Measurements from ENCODE around the gene KCNMA1.

KCNMA1 gene

DNA sequence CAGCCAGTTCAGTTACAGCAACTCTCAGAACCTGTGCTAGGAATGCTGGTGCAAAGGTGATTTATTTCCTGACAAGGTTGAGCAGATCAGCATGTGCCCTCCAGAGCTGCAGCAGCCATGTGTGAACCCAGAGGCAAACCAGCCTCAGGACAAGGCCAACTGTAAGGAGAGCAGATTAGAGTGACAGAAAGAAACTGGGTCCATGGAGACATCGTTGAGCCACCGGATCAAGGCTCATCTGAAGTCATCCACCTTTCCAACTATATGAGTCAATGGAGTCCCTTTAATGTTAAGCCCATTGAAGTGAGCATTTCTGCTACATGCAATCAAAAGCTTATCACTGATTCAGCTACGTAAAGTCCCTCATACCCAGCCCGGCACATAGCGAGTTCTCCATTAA is 26.4 kb downstream of the KCNMA1 start:
- Mint-ChIP-seq H3K4me1 (ENCODE audit: low read depth) (no peaks in the 10 kb centered on the region), H3K27ac (no peak overlapping the region), H3K4me3 (no peak overlapping the region), H3K36me3 (ENCODE audit: low read depth) (no peaks in the 10 kb centered on the region), H3K27me3 (peaks cover 3% of the 10 kb centered on the region), H3K9me3 (no peaks in the 10 kb centered on the region)

DNA sequence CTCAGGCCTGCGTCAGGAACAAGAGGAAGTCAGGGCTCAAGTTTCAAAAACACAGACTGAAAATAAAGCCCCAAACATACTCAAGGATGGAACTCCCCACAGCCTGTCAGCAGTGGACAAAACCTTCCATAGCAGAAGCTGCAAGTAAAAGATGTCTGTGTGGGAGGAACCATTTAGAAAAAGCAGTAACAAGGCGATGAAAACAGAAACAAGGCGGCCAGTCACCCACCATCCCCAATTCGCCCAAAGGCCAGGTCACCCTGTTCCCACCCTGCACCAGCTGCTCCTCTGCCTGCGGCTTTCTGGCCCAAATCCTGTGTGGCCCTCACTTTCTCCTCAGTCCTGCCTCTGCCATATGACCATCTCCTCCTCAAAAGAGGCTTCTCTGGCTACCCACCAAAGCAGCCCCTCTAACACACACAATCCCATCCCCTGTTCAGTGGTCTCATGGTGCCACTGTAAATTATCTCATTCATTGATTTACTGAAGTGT is 27.8 kb downstream of the KCNMA1 start:
- H3K27me3 Mint-ChIP-seq: no peaks in the 10 kb centered on the region
- no peak overlapping the region for H3K27ac Mint-ChIP-seq
- H3K4me3 Mint-ChIP-seq: no peak overlapping the region
- no peaks in the 10 kb centered on the region for H3K36me3 Mint-ChIP-seq (ENCODE audit: low read depth)
- H3K9me3 Mint-ChIP-seq: no peaks in the 10 kb centered on the region
- no peaks in the 10 kb centered on the region for H3K4me1 Mint-ChIP-seq (ENCODE audit: low read depth)

DNA sequence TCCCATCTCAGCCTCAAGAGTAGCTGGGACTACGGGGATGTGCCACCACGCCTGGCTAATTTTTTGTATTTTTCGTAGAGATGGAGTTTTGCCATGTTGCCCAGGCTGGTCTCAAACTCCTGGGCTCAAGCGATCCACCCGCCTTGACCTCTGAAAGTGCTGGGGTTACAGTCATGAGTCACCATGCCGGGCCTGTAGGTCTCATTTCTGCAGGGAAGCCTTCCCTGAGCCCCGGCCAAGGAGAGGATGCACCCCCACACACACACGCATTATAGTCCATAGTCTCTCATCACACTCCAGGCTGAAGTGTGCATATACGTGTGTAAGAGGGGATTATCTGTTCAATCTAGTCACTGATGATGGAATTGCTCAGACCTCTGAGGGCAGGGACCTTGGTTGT is 29.3 kb downstream of the KCNMA1 start:
- no peaks in the 10 kb centered on the region for H3K27me3 Mint-ChIP-seq
- no peak overlapping the region for H3K27ac Mint-ChIP-seq
- H3K4me1 Mint-ChIP-seq (ENCODE audit: low read depth): peaks cover 7% of the 10 kb centered on the region
- no peak overlapping the region for H3K4me3 Mint-ChIP-seq
- no peaks in the 10 kb centered on the region for H3K9me3 Mint-ChIP-seq
- H3K36me3 Mint-ChIP-seq (ENCODE audit: low read depth): no peaks in the 10 kb centered on the region

DNA sequence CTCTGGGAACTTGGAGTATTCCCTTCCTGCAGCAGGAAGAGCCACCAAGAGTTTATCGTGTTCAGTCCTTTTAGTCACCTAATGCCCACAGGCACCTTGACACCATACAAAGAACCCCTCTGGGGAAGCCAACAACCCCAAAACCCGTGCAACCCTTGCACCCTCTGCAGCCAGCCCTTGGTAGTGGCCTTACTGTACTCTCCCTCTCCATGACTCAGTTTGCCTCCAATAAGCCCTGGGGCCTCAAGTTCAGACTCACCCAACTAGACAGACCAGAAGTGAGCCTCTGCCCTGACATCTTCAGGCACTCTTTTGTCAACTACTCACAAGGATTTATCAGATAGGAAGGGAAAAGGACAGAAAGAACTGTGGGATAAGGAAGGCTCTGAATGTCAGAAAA is 30.9 kb downstream of the KCNMA1 start:
- H3K27me3 Mint-ChIP-seq: no peaks in the 10 kb centered on the region
- no peaks in the 10 kb centered on the region for H3K36me3 Mint-ChIP-seq (ENCODE audit: low read depth)
- H3K27ac Mint-ChIP-seq: no peak overlapping the region
- H3K9me3 Mint-ChIP-seq: no peaks in the 10 kb centered on the region
- H3K4me1 Mint-ChIP-seq (ENCODE audit: low read depth): peaks cover 14% of the 10 kb centered on the region
- no peak overlapping the region for H3K4me3 Mint-ChIP-seq

DNA sequence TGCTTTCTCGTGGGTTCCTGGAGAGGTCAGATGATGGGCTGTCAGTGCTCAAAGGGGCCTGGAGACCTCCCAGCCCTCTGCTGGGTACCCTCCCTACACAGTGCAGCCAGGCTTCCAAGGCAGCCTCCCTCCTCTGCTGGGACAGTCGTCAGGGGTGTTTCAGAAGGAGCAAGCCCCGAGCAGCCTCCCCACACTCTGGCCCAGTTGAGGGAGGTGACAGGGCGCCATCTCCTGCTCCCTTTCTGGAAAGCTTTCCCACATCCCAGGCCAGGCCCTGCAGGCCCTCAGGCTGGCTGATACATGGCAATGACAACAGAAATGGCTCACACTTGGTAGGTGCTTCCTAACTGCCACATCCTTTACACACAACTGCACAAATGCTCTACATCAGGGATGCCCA is 32.1 kb downstream of the KCNMA1 start:
- Mint-ChIP-seq H3K4me1 (ENCODE audit: low read depth) (peaks cover 14% of the 10 kb centered on the region), H3K27me3 (no peaks in the 10 kb centered on the region), H3K9me3 (no peaks in the 10 kb centered on the region), H3K4me3 (no peak overlapping the region), H3K36me3 (ENCODE audit: low read depth) (no peaks in the 10 kb centered on the region), H3K27ac (no peak overlapping the region)

DNA sequence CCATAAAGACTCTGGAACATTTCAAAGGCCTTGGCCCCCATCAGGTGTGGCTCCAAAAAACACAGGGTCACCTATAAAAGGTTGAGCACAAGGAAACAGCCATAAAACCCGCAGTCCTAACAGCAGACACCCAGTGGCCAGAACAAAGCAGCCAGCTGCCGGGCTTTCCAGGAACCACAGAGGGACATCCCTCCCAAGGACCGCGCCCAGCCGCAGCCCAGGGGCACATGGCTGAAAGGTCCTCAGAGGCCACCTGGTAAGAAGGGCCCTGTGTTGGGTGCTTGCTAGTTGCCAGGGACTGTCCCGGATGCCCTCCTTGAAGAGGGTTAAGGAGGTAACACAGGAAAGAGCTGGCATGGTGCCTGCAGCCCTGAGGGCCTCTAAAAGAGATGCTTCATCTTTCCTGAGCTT is 32.7 kb downstream of the KCNMA1 start:
- H3K9me3 Mint-ChIP-seq: no peaks in the 10 kb centered on the region
- peaks cover 14% of the 10 kb centered on the region for H3K4me1 Mint-ChIP-seq (ENCODE audit: low read depth)
- no peaks in the 10 kb centered on the region for H3K36me3 Mint-ChIP-seq (ENCODE audit: low read depth)
- no peaks in the 10 kb centered on the region for H3K27me3 Mint-ChIP-seq
- H3K27ac Mint-ChIP-seq: no peak overlapping the region
- H3K4me3 Mint-ChIP-seq: no peak overlapping the region

DNA sequence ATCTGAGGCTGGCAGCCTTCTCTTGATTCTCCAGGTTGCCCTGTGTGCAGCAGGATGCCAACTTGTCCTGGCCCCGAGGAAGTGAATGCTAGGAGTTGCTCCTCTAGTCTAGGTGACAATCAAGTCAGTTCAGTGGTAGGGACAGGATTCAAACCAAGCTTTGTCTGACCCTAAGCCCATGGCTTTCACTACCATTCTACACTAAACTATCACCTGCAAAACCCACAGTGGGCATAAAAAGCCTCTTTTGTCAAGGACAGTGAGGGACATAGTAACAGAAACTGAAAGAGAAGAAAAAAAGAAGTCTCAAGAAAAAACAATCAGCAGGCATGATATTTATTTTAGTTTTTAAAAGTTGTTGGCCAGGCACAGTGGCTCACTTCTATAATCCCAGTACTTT is 33.5 kb downstream of the KCNMA1 start:
- peaks cover 14% of the 10 kb centered on the region for H3K4me1 Mint-ChIP-seq (ENCODE audit: low read depth)
- no peak overlapping the region for H3K27ac Mint-ChIP-seq
- H3K27me3 Mint-ChIP-seq: no peaks in the 10 kb centered on the region
- H3K36me3 Mint-ChIP-seq (ENCODE audit: low read depth): no peaks in the 10 kb centered on the region
- H3K9me3 Mint-ChIP-seq: no peaks in the 10 kb centered on the region
- H3K4me3 Mint-ChIP-seq: no peak overlapping the region

DNA sequence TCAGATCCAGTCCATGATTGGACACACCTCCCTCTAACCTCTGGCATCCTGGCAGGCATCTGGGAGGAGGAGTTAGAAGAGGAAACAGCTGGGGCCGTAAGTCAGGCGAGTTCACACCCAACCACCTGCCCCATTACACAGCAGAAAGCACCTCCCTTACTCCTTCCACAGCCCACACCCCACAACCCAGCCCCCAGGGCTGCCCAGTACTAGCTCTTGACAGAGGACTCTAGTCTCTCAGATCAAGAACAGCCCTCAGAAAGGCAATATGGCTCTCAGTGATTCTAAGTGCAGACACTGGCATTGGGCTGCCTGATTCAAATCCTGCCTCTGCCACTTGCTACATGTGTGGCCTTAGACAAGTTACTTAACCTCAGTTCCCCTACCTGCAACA is 34.1 kb downstream of the KCNMA1 start:
- no peaks in the 10 kb centered on the region for H3K36me3 Mint-ChIP-seq (ENCODE audit: low read depth)
- no peaks in the 10 kb centered on the region for H3K27me3 Mint-ChIP-seq
- H3K27ac Mint-ChIP-seq: no peak overlapping the region
- H3K4me1 Mint-ChIP-seq (ENCODE audit: low read depth): peaks cover 14% of the 10 kb centered on the region
- no peak overlapping the region for H3K4me3 Mint-ChIP-seq
- no peaks in the 10 kb centered on the region for H3K9me3 Mint-ChIP-seq

DNA sequence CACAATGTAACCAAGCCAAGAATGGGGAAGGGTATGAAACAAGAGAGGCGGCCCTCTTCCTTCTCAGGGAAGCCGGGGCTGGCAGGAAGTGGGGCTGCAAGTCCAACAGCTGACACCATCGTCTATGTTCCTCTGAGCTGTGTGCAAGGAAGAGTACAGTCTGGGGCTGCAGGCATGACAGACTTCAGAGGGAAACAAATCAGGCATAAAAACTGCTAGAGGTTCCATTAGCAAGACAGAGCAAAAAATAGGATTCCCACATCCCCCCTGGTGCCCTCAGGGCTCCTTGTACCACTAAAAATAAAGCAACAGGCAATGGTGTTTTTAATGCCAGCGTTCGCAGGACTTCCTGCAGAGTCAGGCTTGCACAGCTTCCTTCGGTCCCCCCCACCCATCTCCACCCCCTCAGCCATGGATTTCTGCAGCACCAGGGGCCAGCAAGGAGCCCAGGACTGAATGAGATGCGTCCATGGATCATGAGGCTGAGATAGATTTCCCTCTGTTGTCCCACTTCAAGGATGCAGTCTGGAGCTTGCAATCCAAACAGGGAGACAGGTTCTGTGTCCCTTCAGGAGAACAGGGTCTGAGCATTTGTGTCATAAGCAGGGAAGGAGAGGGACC is 34.6 kb downstream of the KCNMA1 start:
- Mint-ChIP-seq H3K27ac (no peak overlapping the region), H3K4me3 (no peak overlapping the region), H3K9me3 (no peaks in the 10 kb centered on the region), H3K36me3 (ENCODE audit: low read depth) (no peaks in the 10 kb centered on the region), H3K27me3 (no peaks in the 10 kb centered on the region), H3K4me1 (ENCODE audit: low read depth) (peaks cover 14% of the 10 kb centered on the region)

DNA sequence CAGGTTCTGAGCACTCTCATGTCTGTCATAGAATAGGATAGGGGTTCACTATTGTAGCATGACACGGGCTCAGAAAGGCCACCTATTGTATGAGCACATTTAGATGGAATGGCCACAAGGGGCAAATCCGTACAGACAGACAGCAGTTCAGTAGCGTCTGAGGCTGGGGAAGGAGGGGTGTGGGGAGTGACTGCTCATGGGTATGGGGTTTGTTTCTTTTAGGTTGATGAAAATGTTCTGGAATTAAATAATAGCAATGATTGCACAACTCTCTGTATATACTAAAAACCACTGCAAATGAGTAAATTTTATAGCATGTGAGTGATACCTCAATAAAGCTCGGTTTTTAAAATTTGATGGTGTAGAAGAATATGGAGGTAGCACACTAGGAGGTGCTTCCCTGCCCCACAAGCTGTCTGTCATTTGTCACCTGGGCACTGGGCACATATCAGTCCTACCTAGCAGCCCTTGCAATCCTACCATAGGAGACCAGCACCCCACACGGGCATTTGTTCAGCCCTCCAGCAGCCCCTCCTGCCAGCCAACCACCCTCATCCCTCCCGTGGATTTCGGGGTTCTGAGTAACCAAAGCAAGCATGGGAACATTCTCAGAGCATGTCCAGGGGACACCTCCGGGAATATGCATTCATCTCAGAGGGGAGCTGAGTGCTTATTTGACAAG is 35.2 kb downstream of the KCNMA1 start:
- H3K4me3 Mint-ChIP-seq: no peak overlapping the region
- H3K9me3 Mint-ChIP-seq: no peaks in the 10 kb centered on the region
- no peaks in the 10 kb centered on the region for H3K27me3 Mint-ChIP-seq

DNA sequence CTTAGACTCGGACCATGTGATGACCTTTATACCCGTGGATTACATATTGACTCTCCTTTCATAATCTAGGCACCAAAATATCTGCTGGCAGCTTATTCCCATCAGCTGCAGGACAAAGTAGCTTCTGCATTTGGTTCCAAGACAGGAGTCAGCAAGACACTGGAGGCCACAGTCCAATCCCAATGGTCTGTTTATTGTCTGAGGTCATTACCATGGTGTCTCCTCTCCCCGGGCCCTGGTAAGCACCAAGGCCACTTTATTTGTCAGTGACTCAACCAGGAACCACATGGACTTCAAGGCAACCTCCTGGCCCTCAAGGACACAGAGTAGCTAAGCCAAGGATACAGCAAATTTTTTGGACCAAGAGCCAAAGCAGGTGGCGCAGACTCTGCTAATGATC is 36.1 kb downstream of the KCNMA1 start:
- H3K27me3 Mint-ChIP-seq: no peaks in the 10 kb centered on the region
- H3K27ac Mint-ChIP-seq: no peak overlapping the region
- H3K9me3 Mint-ChIP-seq: no peaks in the 10 kb centered on the region
- H3K4me3 Mint-ChIP-seq: no peak overlapping the region
- no peaks in the 10 kb centered on the region for H3K36me3 Mint-ChIP-seq (ENCODE audit: low read depth)
- H3K4me1 Mint-ChIP-seq (ENCODE audit: low read depth): peaks cover 14% of the 10 kb centered on the region

More for the DNA sequence above, 35.2 kb downstream of the KCNMA1 start:
- H3K36me3 Mint-ChIP-seq (ENCODE audit: low read depth): no peaks in the 10 kb centered on the region
- H3K4me1 Mint-ChIP-seq (ENCODE audit: low read depth): peaks cover 14% of the 10 kb centered on the region
- H3K27ac Mint-ChIP-seq: no peak overlapping the region

DNA sequence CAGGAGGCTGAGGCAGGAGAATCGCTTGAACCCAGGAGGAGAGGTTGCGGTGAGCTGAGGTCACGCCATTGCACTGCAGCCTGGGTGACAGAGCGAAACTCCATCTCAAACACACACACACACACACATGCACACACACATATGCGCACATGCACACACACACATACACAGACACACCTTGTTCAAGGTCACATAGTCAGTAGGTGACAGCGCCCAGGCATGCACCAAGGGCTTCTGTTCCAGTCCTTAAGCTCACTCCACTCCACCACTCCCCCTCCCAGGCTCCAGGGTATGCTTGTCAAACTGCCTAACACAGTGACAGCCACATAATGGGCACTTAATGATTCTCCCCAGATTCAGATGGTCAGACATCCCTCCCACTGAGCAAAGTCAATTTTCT is 37.0 kb downstream of the KCNMA1 start:
- Mint-ChIP-seq H3K36me3 (ENCODE audit: low read depth) (no peaks in the 10 kb centered on the region), H3K27me3 (no peaks in the 10 kb centered on the region), H3K27ac (no peak overlapping the region), H3K4me3 (no peak overlapping the region), H3K4me1 (ENCODE audit: low read depth) (peaks cover 14% of the 10 kb centered on the region), H3K9me3 (no peaks in the 10 kb centered on the region)

DNA sequence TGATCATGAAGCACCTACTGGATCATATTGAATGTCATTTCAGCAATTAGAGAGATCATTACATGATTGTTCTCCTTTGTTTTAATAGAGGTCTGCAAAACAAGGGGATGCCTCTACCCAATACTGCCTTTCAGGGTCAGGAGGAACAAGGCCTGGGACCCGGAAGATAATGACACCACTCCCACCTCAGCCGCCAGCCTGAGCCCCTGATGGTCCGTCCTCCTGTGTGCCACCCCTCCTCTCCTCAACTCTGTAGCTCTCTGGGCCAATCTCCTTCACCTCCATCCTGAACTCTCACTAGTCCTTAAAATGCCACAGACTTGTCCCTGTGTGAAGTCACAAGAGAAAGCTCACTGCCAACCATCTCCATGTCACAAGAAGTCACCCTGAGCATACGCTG is 38.0 kb downstream of the KCNMA1 start:
- peaks cover 14% of the 10 kb centered on the region for H3K4me1 Mint-ChIP-seq (ENCODE audit: low read depth)
- no peaks in the 10 kb centered on the region for H3K36me3 Mint-ChIP-seq (ENCODE audit: low read depth)
- H3K4me3 Mint-ChIP-seq: no peak overlapping the region
- H3K27me3 Mint-ChIP-seq: no peaks in the 10 kb centered on the region
- no peaks in the 10 kb centered on the region for H3K9me3 Mint-ChIP-seq
- no peak overlapping the region for H3K27ac Mint-ChIP-seq

DNA sequence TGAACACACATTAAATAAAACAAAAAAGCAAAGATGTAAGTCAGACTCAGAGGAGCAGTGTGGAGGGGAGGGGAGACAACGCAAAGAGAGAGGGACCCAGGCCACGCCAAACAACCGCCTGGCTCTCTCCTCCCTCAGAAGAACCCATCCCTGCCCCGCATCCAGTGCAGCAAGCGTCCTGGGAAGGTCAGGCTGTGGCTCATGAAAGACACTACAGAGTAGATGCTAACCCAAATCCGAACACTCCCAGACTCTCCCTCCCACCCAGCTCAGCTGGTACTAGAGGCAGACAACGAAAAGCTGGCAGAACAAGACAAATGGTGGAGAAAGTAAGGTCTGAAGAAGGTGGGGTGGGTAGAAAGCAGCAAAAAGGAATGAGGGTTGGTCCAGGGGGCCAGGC is 39.0 kb downstream of the KCNMA1 start:
- Mint-ChIP-seq H3K36me3 (ENCODE audit: low read depth) (no peaks in the 10 kb centered on the region), H3K27ac (no peak overlapping the region)

DNA sequence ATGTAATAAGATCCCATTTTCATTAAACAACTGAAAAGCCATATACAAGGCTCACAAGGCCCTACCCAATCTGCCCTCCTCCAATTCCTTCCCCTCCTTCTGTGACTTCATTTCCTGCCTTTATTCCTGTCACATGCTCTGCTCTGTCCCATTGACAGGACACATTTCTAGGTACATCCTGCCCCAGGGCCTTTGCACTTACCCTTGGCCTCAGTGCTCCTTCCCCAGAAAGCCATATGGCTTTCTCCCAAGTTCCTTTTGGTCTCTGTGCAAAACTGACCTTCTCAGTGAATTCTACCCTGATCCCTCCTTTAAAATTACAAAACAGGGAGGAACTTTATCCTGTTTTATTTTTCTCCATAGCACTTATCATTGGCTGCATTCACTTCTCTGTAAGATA is 40.0 kb downstream of the KCNMA1 start:
- H3K9me3 Mint-ChIP-seq: no peaks in the 10 kb centered on the region
- H3K4me3 Mint-ChIP-seq: no peak overlapping the region
- H3K27ac Mint-ChIP-seq: no peak overlapping the region
- peaks cover 3% of the 10 kb centered on the region for H3K27me3 Mint-ChIP-seq
- no peaks in the 10 kb centered on the region for H3K36me3 Mint-ChIP-seq (ENCODE audit: low read depth)
- no peaks in the 10 kb centered on the region for H3K4me1 Mint-ChIP-seq (ENCODE audit: low read depth)

More for the DNA sequence above, 39.0 kb downstream of the KCNMA1 start:
- no peaks in the 10 kb centered on the region for H3K27me3 Mint-ChIP-seq
- peaks cover 10% of the 10 kb centered on the region for H3K4me1 Mint-ChIP-seq (ENCODE audit: low read depth)
- H3K9me3 Mint-ChIP-seq: no peaks in the 10 kb centered on the region
- no peak overlapping the region for H3K4me3 Mint-ChIP-seq

DNA sequence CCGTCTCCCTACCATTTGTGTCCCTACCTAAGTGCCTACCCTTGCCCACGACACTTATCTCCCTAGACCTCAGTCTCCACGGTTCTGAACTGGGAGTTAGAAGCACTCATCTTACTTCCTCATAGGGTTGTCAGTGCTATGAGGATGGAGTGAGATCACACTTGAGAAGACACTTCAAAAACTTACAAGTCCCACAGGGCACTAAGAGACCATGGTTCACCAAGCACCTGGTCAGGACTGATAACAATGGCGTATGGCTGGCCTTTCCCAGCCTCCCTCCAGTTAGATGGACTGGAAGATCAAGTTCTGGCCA is 43.2 kb downstream of the KCNMA1 start:
- Mint-ChIP-seq H3K4me3 (no peak overlapping the region), H3K36me3 (ENCODE audit: low read depth) (no peaks in the 10 kb centered on the region)

More for the DNA sequence above, 43.2 kb downstream of the KCNMA1 start:
- Mint-ChIP-seq H3K4me1 (ENCODE audit: low read depth) (no peaks in the 10 kb centered on the region), H3K9me3 (no peaks in the 10 kb centered on the region), H3K27me3 (peaks cover 3% of the 10 kb centered on the region), H3K27ac (no peak overlapping the region)
